Uterus (tissue), 4 donors: Measurements from ENCODE around the gene GTSE1. TPM values are rescaled to one million over a fixed set of nuclear protein-coding genes. Genes with fewer than 3 reads are reported as not detected.

ENCODE experiments used
- DNase-seq, 2 donors: peaks; one replicate each; pipeline ENCODE4 v3.0.0-alpha.2; 2019 to 2020
- H3K27ac ChIP-seq, 2 donors: fragments of 200-600 bp; sonication (generic); 1 replicate in 1 of 2; 2 replicates in 1 of 2; pipeline ENCODE4 v1.5.1; 2016 to 2018
- H3K27me3 ChIP-seq, 2 donors: fragments of 200-600 bp; sonication (generic); one replicate each; pipeline ENCODE4 v1.5.1; 2018 to 2019; ENCODE audit warnings: control low read depth in 1 of 2
- H3K36me3 ChIP-seq, 2 donors: fragments of 200-600 bp; sonication (generic); one replicate each; pipeline ENCODE4 v1.5.1; 2019; ENCODE audit warnings: control low read depth in 1 of 2
- H3K4me1 ChIP-seq, 2 donors: fragments of 200-600 bp; sonication (generic); one replicate each; pipeline ENCODE4 v1.5.1; 2018 to 2019; ENCODE audit warnings: control low read depth in 1 of 2
- H3K4me3 ChIP-seq, 2 donors: fragments of 200-600 bp; sonication (generic); 1 replicate in 1 of 2; 2 replicates in 1 of 2; pipeline ENCODE4 v1.5.1; 2018 to 2019; ENCODE audit warnings: mild to moderate bottlenecking in 1 of 2
- H3K9me3 ChIP-seq, 2 donors: fragments of 200-600 bp; sonication (generic); one replicate each; pipeline ENCODE4 v1.5.1; 2019; ENCODE audit warnings: control low read depth in 1 of 2
- CTCF ChIP-seq, 4 experiments: fragments of 200-600 bp in 2 of 4; fragments of 450-650 bp in 2 of 4; sonication (generic) in 2 of 4; IDR thresholded peaks; one replicate each; pipeline ENCODE4 v1.5.1; 2016 to 2019; ENCODE audit warnings: antibody characterized with exemption in 4 of 4, mild to moderate bottlenecking in 2 of 4, moderate library complexity in 1 of 4
- POLR2A ChIP-seq, 2 donors: fragments of 450-650 bp; IDR thresholded peaks; one replicate each; pipeline ENCODE4 v1.6.1; 2016; ENCODE audit warnings: antibody characterized with exemption in 2 of 2, mild to moderate bottlenecking in 1 of 2, moderate library complexity in 1 of 2
- intact Hi-C: fragments of 100-400 bp; cut with DNase I; formaldehyde crosslinking; loops from one replicate; pipeline ENCODE4 v1.15.1; 2023; ENCODE audit warnings: low total_unique reads
- total RNA-seq, 4 donors: library from RNA; depleted of rRNA in 3 of 4; stranded (reverse); fragments of >200 nt in 3 of 4; gene quantifications; one replicate each; pipeline versions ENCODE4 v1.1.0 to v1.2.4, GENCODE V29; 2014 to 2023
- donor health status: DM: yes; HTN: yes; CAD: no.

The GTSE1 gene
- total RNA-seq, 4 donors from 2014 or later: 0.21 to 6.9 TPM; not detected in 2

- TF ChIP-seq CTCF (IDR thresholded peaks at IDR 0.05) (no peak), POLR2A (IDR thresholded peaks at IDR 0.05) (no peak)
- no peaks in the 10 kb centered on the region for H3K36me3 ChIP-seq
- no peak overlapping the region for H3K27ac ChIP-seq
- H3K9me3 ChIP-seq: no peaks in the 10 kb centered on the region
- DNase-seq: no peak
- no peaks in the 10 kb centered on the region for H3K27me3 ChIP-seq
- no peak overlapping the region for H3K4me3 ChIP-seq
- intact Hi-C loops: no loop called here
- no peaks in the 10 kb centered on the region for H3K4me1 ChIP-seq
Measured at GRCh38 chr22:46373159-46373558, 76.5 kb downstream of the GTSE1 start.

- no peaks in the 10 kb centered on the region for H3K36me3 ChIP-seq
- TF ChIP-seq CTCF (IDR thresholded peaks at IDR 0.05) (no peak), POLR2A (IDR thresholded peaks at IDR 0.05) (no peak)
- no peak overlapping the region for H3K27ac ChIP-seq
- DNase-seq: no peak
- H3K9me3 ChIP-seq: no peaks in the 10 kb centered on the region
- no peaks in the 10 kb centered on the region for H3K4me1 ChIP-seq
- intact Hi-C loops: no loop called here
- H3K27me3 ChIP-seq: no peaks in the 10 kb centered on the region
- no peak overlapping the region for H3K4me3 ChIP-seq
Measured at GRCh38 chr22:46373921-46374662, 77.4 kb downstream of the GTSE1 start.

- Histone ChIP-seq H3K4me3 (no peak overlapping the region), H3K4me1 (no peaks in the 10 kb centered on the region), H3K36me3 (no peaks in the 10 kb centered on the region), H3K27ac (no peak overlapping the region), H3K27me3 (no peaks in the 10 kb centered on the region), H3K9me3 (no peaks in the 10 kb centered on the region)
- intact Hi-C loops: no loop called here
- DNase-seq: no peak
- TF ChIP-seq CTCF (IDR thresholded peaks at IDR 0.05) (no peak), POLR2A (IDR thresholded peaks at IDR 0.05) (no peak)
Measured at GRCh38 chr22:46374663-46375474, 78.2 kb downstream of the GTSE1 start.

DNA sequence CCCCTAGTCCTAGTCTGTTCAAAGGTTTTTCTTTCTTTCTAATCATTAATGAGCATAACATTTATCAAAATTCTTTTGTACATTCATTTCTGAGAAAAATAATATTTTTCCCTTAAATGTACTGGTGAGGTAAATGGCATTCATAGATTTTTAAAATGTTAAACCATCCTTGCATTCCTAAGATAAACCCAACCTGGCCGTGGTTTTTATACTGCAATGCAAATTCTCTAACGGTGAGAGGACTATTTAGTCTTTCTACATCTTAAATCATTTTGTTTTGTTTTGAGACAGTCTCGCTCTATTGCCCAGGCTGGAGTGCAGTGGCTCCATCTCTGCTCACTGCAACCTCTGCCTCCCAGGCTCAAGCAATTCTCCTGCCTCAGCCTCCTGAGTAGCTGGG is 79.4 kb downstream of the GTSE1 start:
- Histone ChIP-seq H3K27me3 (no peaks in the 10 kb centered on the region), H3K4me1 (no peaks in the 10 kb centered on the region), H3K9me3 (no peaks in the 10 kb centered on the region), H3K27ac (no peak overlapping the region), H3K36me3 (no peaks in the 10 kb centered on the region), H3K4me3 (no peak overlapping the region)
- TF ChIP-seq CTCF (IDR thresholded peaks at IDR 0.05) (no peak), POLR2A (IDR thresholded peaks at IDR 0.05) (no peak)
- no peak for DNase-seq
- intact Hi-C loops: no loop called here

GRCh38 chr22:46376908-46377524 is 80.3 kb downstream of the GTSE1 start:
- TF ChIP-seq POLR2A (IDR thresholded peaks at IDR 0.05): no peak
- no peak for TF ChIP-seq CTCF (IDR thresholded peaks at IDR 0.05)
- no peaks in the 10 kb centered on the region for H3K36me3 ChIP-seq
- H3K27me3 ChIP-seq: no peaks in the 10 kb centered on the region
- DNase-seq: no peak
- H3K4me1 ChIP-seq: no peaks in the 10 kb centered on the region
- H3K27ac ChIP-seq: no peak overlapping the region
- H3K4me3 ChIP-seq: no peak overlapping the region
- no peaks in the 10 kb centered on the region for H3K9me3 ChIP-seq
- intact Hi-C loops: no loop called here
